SK-N-SH treated with all-trans-retinoic acid at 6 μM for 48 hours (cell line): Measurements from ENCODE around the gene HMGCS2.

Experiments
- ARNTL ChIP-seq: fragments of 450-650 bp; formaldehyde crosslinking; IDR thresholded peaks from 2 replicates; pipeline ENCODE4 v1.5.0; 2020; ENCODE audit warnings: low read depth, mild to moderate bottlenecking, moderate library complexity, borderline replicate concordance
- PATZ1 ChIP-seq: fragments of 250-450 bp; sonication (Bioruptor Pico); IDR thresholded peaks from 2 replicates; pipeline ENCODE4 v1.8.0; 2020; ENCODE audit warnings: mild to moderate bottlenecking, moderate library complexity, borderline replicate concordance
- SNAI2 ChIP-seq: fragments of 250-450 bp; sonication (Bioruptor Pico); IDR thresholded peaks from 2 replicates; pipeline ENCODE4 v1.5.0; 2020; ENCODE audit warnings: mild to moderate bottlenecking, moderate library complexity
- ZFP30 ChIP-seq: fragments of 450-650 bp; formaldehyde crosslinking; IDR thresholded peaks from 2 replicates; pipeline ENCODE4 v1.5.0; 2022; ENCODE audit warnings: mild to moderate bottlenecking, moderate library complexity

DNA sequence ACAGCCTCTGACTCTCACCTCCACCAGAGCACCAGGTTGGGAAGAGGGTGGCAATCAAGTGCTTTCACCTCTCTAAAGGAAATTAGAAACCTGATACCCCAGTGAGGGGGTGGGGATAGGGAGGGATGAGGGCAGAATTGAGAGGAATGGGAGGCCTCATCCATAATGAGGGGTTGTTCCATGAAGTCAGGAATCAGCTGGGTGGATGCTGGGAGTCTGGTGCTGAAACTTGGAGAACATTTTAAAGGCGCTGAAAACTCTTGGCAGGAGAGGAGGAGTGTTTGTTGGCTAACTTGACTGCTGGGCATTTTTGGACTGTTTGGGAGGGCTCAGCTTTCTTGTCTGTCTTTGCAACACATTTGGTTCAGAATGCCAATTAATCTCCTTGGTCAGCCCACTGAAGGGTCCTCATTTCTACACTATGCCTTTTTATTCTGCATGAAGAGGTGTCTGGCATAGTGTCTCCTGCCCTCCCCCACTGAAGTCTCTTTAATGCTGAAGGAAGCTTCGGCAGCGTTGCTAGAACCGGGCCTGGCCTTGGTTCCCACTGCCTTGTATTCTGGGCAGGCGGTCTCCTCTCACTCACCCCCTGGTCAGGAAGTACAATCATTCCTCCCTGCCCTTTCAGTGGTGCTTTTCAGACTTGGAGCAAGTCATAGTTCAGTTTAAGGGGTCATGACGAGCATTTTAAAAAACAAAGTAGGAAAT lies 54.8 kb downstream of the HMGCS2 start:
- no peak for TF ChIP-seq ZFP30 (CRISPR knock-in tag)
- no peak for TF ChIP-seq SNAI2 (CRISPR knock-in tag)
- TF ChIP-seq ARNTL, result no peak
- no peak for TF ChIP-seq PATZ1
